Measurements from ENCODE around the gene GSTT2. TPM values are rescaled to one million over a fixed set of nuclear protein-coding genes. Genes with fewer than 3 reads are reported as not detected.

Gene GSTT2
- total RNA-seq, 4 donors from 2014 or later, result not detected

- no peak overlapping the region for H3K4me3 ChIP-seq
- H3K27me3 ChIP-seq, result no peaks in the 10 kb centered on the region
- no peaks in the 10 kb centered on the region for H3K9me3 ChIP-seq
- no peak overlapping the region for H3K27ac ChIP-seq
- 78 to 88% methylated on average over 5 to 9 of the region's 9 CpGs for WGBS, 2 donors
- intact Hi-C loops (cut with DNase I), result no loop called here
- DNase-seq, result no peak
- no peak for TF ChIP-seq CTCF (IDR thresholded peaks at IDR 0.05)
- H3K36me3 ChIP-seq, result no peaks in the 10 kb centered on the region
- H3K4me1 ChIP-seq, result peaks cover 0 to 11% (median 0%) of the 10 kb centered on the region in 3 donors
These were observed 21.4 kb downstream of the GSTT2 start for GRCh38 chr22:24001314-24001713.

GRCh38 chr22:24002272-24002671 is 22.3 kb downstream of the GSTT2 start:
- intact Hi-C loops (cut with DNase I), result no loop called here
- DNase-seq, result no peak
- Histone ChIP-seq H3K27ac (no peak overlapping the region), H3K9me3 (no peaks in the 10 kb centered on the region), H3K4me3 (no peak overlapping the region), H3K4me1 (peaks cover 0 to 11% (median 0%) of the 10 kb centered on the region in 3 donors), H3K27me3 (no peaks in the 10 kb centered on the region), H3K36me3 (no peaks in the 10 kb centered on the region)
- 84 to 87% methylated on average over 9 to 10 of the region's 10 CpGs for WGBS, 2 donors
- TF ChIP-seq CTCF (IDR thresholded peaks at IDR 0.05) (no peak), POLR2A (IDR thresholded peaks at IDR 0.05) (no peak)

- peaks cover 0 to 11% (median 0%) of the 10 kb centered on the region in 3 donors for H3K4me1 ChIP-seq
- no peak overlapping the region for H3K27ac ChIP-seq
- 69 to 72% methylated on average over 5 of the region's 5 CpGs for WGBS, 2 donors
- no peaks in the 10 kb centered on the region for H3K27me3 ChIP-seq
- H3K4me3 ChIP-seq, result no peak overlapping the region
- H3K36me3 ChIP-seq, result no peaks in the 10 kb centered on the region
- no peaks in the 10 kb centered on the region for H3K9me3 ChIP-seq
- DNase-seq, result no peak
- intact Hi-C loops (cut with DNase I), result no loop called here
- TF ChIP-seq POLR2A (IDR thresholded peaks at IDR 0.05) (no peak), CTCF (IDR thresholded peaks at IDR 0.05) (no peak)
These were observed 22.9 kb downstream of the GSTT2 start for GRCh38 chr22:24002851-24003250.

- peaks cover 0 to 11% (median 0%) of the 10 kb centered on the region in 3 donors for H3K4me1 ChIP-seq
- H3K27ac ChIP-seq, result no peak overlapping the region
- no peak for TF ChIP-seq POLR2A (IDR thresholded peaks at IDR 0.05)
- TF ChIP-seq CTCF (IDR thresholded peaks at IDR 0.05), result no peak
- no peak for DNase-seq
- H3K9me3 ChIP-seq, result no peaks in the 10 kb centered on the region
- no peaks in the 10 kb centered on the region for H3K36me3 ChIP-seq
- no peak overlapping the region for H3K4me3 ChIP-seq
- H3K27me3 ChIP-seq, result no peaks in the 10 kb centered on the region
- 74 to 78% methylated on average over 8 of the region's 9 CpGs for WGBS, 2 donors
- intact Hi-C loops (cut with DNase I), result no loop called here
These were observed 24.0 kb downstream of the GSTT2 start for GRCh38 chr22:24003887-24004286.

- intact Hi-C loops (cut with DNase I), result loop anchor here (5.0 kb wide), 1 partner anchor 68 kb away; no protein-coding TSS in a partner anchor
- 60 to 79% methylated on average over 5 to 6 of the region's 6 CpGs for WGBS, 2 donors
These were observed 25.3 kb downstream of the GSTT2 start, which contains the start of gene GSTT4 for GRCh38 chr22:24005201-24005600. GSTT4 (minus strand) TSS chr22:24005453; CDS start chr22:24005356, 97 bp downstream.

More at GRCh38 chr22:24005201-24005600, 25.3 kb downstream of the GSTT2 start, which contains the start of gene GSTT4:
- H3K4me3 ChIP-seq, result no peak within 1 kb of the TSS
- TF ChIP-seq POLR2A (IDR thresholded peaks at IDR 0.05) (no peak), CTCF (IDR thresholded peaks at IDR 0.05) (no peak)
- no peaks in the 10 kb centered on the region for H3K27me3 ChIP-seq
- H3K4me1 ChIP-seq, result peaks cover 0 to 11% (median 0%) of the 10 kb centered on the region in 3 donors
- no peaks in the 10 kb centered on the region for H3K9me3 ChIP-seq
- no peak within 1 kb of the TSS for H3K27ac ChIP-seq
- H3K36me3 ChIP-seq, result no peaks in the 10 kb centered on the region
- no peak for DNase-seq
